NCI-H2081 (cell line): Measurements from ENCODE around the gene PLS1.
"Not testable (repeated sequence)": the region's sequence is repeated elsewhere in the genome, so short reads cannot be mapped to it uniquely, and the experiment has no call there.

Experiments used
- DNase-seq, 2 experiments: peaks; one replicate each; lab custom pipeline; 2025; lab: John Stamatoyannopoulos, UW

Gene PLS1

GRCh38 chr3:142596726-142597088 lies 514 bp downstream of the PLS1 start:
- DNase-seq: no peak

DNA sequence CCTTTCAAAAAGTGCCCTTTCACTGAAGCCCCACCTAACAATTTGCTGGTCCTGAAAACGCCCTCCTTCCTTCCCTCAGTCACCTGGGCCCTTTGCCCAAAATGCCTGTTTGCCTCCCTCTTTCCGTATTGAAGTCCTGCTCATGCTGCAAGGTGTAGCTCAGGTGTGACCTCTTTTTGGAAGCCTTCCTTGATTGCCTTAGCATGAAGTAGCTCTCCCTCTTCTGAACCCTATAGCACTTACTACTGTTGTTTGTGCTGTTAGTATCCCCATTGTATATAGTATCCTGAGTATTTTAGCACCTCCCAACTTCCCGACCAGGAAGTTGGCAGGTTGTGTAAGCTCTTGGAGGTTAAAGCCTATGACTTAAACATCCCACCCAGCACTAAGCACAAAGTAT lies 1.7 kb downstream of the PLS1 start:
- peak in 1 of 2 experiments; percentile 50 for DNase-seq

DNA sequence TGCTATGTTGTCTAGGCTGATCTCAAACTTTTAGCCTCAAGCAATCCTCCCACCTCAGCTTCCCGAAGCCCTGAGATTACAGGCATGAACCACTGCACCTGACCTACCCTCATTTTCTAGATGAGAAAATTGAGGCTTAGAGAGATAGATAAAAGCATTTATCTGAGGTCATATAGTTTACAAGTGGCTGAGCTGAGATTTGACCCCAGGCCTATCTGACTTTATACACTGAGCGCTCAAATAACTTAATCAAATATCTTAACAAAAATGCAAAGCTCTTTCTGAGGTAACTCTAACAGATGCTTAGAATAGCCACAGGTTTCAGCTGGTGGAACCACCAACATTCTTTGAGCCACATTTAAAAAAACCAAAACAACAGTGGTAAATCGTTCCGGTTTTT lies 5.5 kb downstream of the PLS1 start:
- DNase-seq: no peak

- DNase-seq: no peak
Measured at GRCh38 chr3:142602619-142603385, 6.6 kb downstream of the PLS1 start.

GRCh38 chr3:142603386-142603705 lies 7.2 kb downstream of the PLS1 start:
- DNase-seq: not testable (repeated sequence)

- no peak for DNase-seq
Measured at GRCh38 chr3:142604940-142605339, 8.7 kb downstream of the PLS1 start.

GRCh38 chr3:142608631-142609030 lies 12.4 kb downstream of the PLS1 start:
- no peak for DNase-seq

GRCh38 chr3:142609136-142609535 lies 12.9 kb downstream of the PLS1 start:
- DNase-seq: no peak

- DNase-seq: no peak
Measured at GRCh38 chr3:142611206-142611605, 15.0 kb downstream of the PLS1 start.

- no peak for DNase-seq
Measured at GRCh38 chr3:142613491-142613890, 17.3 kb downstream of the PLS1 start.

DNA sequence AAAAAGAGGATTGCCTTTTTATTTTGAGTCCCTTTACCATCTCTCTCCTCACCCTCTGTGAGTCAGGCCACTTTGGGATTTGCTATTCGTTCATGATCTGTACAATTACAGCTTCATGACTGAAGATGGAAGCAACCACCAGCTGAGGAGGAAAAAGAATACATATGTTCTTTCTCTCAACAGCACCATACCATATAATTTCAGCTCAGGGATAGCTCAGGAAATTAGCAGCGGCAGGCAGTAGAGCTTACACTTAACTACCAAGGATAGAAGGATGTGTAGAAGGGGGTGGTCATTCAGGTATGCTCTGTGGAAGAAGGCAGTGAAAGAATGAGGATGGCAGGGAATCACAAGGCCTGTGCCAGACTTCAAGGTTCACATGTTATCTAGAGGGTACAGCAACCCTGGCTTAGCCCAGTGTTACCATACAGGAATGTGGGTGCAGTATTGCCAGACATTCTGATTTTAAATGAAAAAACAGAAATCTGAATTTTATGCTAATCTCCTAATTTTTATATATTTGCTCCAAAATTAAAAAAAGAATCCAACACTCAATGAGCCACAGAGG lies 17.9 kb downstream of the PLS1 start:
- peak; percentile 29 to 62 for DNase-seq

- DNase-seq: no peak
Measured at GRCh38 chr3:142615171-142615570, 19.0 kb downstream of the PLS1 start.

- DNase-seq: peak; percentile 75 to 94
Measured at GRCh38 chr3:142618917-142619461, 22.8 kb downstream of the PLS1 start.

GRCh38 chr3:142622405-142622804 lies 26.2 kb downstream of the PLS1 start:
- DNase-seq: no peak

- DNase-seq: no peak
Measured at GRCh38 chr3:142623194-142623593, 27.0 kb downstream of the PLS1 start.

DNA sequence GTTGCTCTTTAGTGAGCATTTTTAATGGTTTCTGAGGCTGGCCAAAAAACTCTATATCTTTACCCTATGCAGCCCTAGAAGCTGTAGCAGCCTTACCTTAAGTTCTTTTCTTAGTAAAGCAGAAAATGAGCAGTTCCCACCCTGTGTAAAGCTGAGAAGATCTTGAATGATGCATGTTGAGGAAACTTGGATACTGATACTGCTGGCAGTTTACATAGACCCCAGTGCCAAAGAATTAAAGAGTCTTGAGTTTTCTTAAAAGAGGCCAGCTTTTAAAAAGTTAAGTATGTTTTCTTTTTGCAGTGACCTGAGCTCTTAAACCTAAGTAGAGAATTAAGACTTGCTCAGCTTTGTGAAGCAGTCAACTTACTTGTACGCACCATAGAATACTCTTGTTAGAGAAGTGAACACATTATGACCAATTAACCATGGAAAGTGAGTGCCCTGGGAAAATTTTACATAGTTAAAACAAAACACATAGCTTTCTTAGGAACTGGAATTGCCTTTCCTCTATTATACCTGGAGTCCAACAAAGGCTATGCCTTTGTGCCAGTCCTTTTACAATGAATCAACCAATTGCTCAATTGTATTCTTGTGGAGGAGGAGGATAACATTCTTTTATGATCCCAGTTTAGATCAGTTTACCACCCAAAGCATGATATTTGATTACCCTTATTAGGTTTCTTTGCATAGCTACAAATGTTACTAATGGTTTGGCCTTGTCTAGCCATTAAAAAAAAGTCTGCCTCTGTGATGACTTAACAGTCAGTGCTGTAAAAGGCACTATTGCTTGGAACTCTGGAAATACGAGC lies 28.4 kb downstream of the PLS1 start:
- DNase-seq: no peak

GRCh38 chr3:142625153-142625440 lies 28.9 kb downstream of the PLS1 start:
- no peak for DNase-seq

DNA sequence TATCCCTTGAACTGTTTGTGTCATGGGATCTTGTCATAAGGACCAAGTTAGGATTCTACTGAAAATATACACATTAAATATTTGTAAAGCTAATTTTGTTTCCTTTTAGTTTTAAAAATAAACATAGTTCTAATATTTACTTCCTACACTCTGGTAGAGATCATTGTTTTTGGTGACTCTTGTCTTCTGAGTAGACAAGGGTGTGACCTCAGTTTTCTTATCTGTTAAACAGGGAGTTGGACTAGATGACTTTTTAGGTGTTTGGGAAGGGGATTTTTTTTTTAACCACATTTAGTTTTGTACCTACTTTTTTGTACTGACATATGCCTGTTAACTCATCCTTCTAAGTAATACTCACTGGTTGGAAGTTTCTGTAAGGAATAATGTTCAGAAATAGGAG lies 30.8 kb downstream of the PLS1 start:
- no peak for DNase-seq

GRCh38 chr3:142628801-142629200 lies 32.6 kb downstream of the PLS1 start:
- no peak for DNase-seq

- DNase-seq: peak; percentile 51 to 87
Measured at GRCh38 chr3:142633073-142633472, 36.9 kb downstream of the PLS1 start.

GRCh38 chr3:142636050-142636449 lies 39.9 kb downstream of the PLS1 start:
- DNase-seq: no peak

DNA sequence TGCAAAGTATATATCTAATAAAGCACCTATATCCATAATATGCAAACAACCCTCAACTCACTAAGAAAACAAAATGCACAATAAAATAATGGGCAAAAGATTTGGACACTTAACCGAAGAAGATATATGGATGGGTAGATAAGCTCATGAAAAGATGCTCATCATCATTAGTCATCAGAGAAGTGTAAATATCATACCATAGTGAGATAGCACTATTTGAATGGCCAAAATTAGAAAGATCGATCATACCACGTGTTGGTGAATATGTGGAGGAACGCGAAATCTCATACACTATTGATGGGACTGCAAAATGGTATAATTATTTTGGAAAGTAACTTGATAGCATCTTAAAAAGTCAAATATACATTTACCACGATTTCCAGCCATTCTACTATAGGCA lies 40.5 kb downstream of the PLS1 start:
- no peak for DNase-seq

- no peak for DNase-seq
Measured at GRCh38 chr3:142638291-142638690, 42.1 kb downstream of the PLS1 start.
